ENCODE data around the gene IFNGR1.
"Not testable (repeated sequence)": the region's sequence is repeated elsewhere in the genome, so short reads cannot be mapped to it uniquely, and the experiment has no call there.

Gene IFNGR1

GRCh38 chr6:137235686-137236085 lies 16.5 kb upstream of the IFNGR1 start:
- no peak for DNase-seq

- DNase-seq: no peak
Observed at GRCh38 chr6:137233911-137234863, 15.0 kb upstream of the IFNGR1 start.

- no peak for DNase-seq
Observed at GRCh38 chr6:137231895-137232294, 12.7 kb upstream of the IFNGR1 start.

GRCh38 chr6:137230956-137231555 lies 11.9 kb upstream of the IFNGR1 start:
- no peak for DNase-seq

- DNase-seq: no peak
Observed at GRCh38 chr6:137230547-137230946, 11.4 kb upstream of the IFNGR1 start.

- DNase-seq: no peak
Observed at GRCh38 chr6:137229075-137229759, 10.0 kb upstream of the IFNGR1 start.

GRCh38 chr6:137227871-137228302 lies 8.7 kb upstream of the IFNGR1 start:
- no peak for DNase-seq

GRCh38 chr6:137226697-137227096 lies 7.5 kb upstream of the IFNGR1 start:
- DNase-seq: no peak

GRCh38 chr6:137224799-137225198 lies 5.6 kb upstream of the IFNGR1 start:
- no peak for DNase-seq

- peak; percentile 38 for DNase-seq
Observed at GRCh38 chr6:137223370-137224131, 4.4 kb upstream of the IFNGR1 start.

- DNase-seq: peak; percentile 50
Observed at GRCh38 chr6:137222381-137222780, 3.2 kb upstream of the IFNGR1 start.

GRCh38 chr6:137219664-137220252 lies 573 bp upstream of the IFNGR1 start:
- no peak for DNase-seq

GRCh38 chr6:137218473-137218916 lies 690 bp downstream of the IFNGR1 start:
- peak; percentile 58 for DNase-seq

- peak; percentile 50 for DNase-seq
Observed at GRCh38 chr6:137217801-137218472, 1.2 kb downstream of the IFNGR1 start.

GRCh38 chr6:137216875-137217553 lies 2.2 kb downstream of the IFNGR1 start:
- DNase-seq: no peak

GRCh38 chr6:137216106-137216505 lies 3.1 kb downstream of the IFNGR1 start:
- no peak for DNase-seq

- not testable (repeated sequence) for DNase-seq
Observed at GRCh38 chr6:137215630-137216029, 3.6 kb downstream of the IFNGR1 start.

- DNase-seq: no peak
Observed at GRCh38 chr6:137214931-137215330, 4.3 kb downstream of the IFNGR1 start.

- no peak for DNase-seq
Observed at GRCh38 chr6:137213813-137214212, 5.4 kb downstream of the IFNGR1 start.

GRCh38 chr6:137213331-137213740 lies 5.8 kb downstream of the IFNGR1 start:
- DNase-seq: no peak

GRCh38 chr6:137211910-137212309 lies 7.3 kb downstream of the IFNGR1 start:
- no peak for DNase-seq
